HAP-1 (cell line): ENCODE measurements around the gene PLP2.

ENCODE experiments used
- DNase-seq, 2 experiments: peaks; one replicate each; pipeline ENCODE4 v3.0.0-alpha.2; 2016 to 2020; ENCODE audit warnings: low spot score in 2 of 2
- H3K27me3 ChIP-seq: fragments of 250-450 bp; sonication (Bioruptor Pico); 2 replicates; pipeline ENCODE4 v1.5.1; 2020; ENCODE audit warnings: low read depth, mild to moderate bottlenecking, moderate library complexity
- H3K36me3 ChIP-seq: fragments of 250-450 bp; sonication (Bioruptor Pico); replicated peaks from 2 replicates; pipeline ENCODE4 v1.5.1; 2020; ENCODE audit warnings: mild to moderate bottlenecking
- H3K4me1 ChIP-seq: fragments of 250-450 bp; sonication (Bioruptor Pico); 2 replicates; pipeline ENCODE4 v1.5.1; 2020; ENCODE audit warnings: mild to moderate bottlenecking
- H3K4me3 ChIP-seq: fragments of 250-450 bp; sonication (Bioruptor Pico); 2 replicates; pipeline ENCODE4 v1.5.1; 2020; ENCODE audit warnings: mild to moderate bottlenecking, moderate library complexity
- H3K9me3 ChIP-seq: fragments of 250-450 bp; sonication (Bioruptor Pico); 2 replicates; pipeline ENCODE4 v1.5.1; 2020; ENCODE audit warnings: mild to moderate bottlenecking, moderate library complexity
- in situ Hi-C: fragments of 300-500 bp; cut with MboI; formaldehyde crosslinking; loops from 3 replicates; pipeline ENCODE4 v1.14.3; 2020; ENCODE audit warnings: low sequenced_read_pairs, inconsistent platforms, mixed read lengths

Gene PLP2

GRCh38 chrX:49199906-49200771, 28.4 kb downstream of the PLP2 start, which contains the start of gene SYP:
Gene SYP (minus strand): TSS chrX:49200193. CDS start chrX:49200186, 7 bp downstream.
- Histone ChIP-seq H3K4me3 (peak within 1 kb of the TSS; percentile 27), H3K4me1 (peaks cover 5% of the 10 kb centered on the region), H3K36me3 (no peaks in the 10 kb centered on the region), H3K9me3 (no peaks in the 10 kb centered on the region), H3K27me3 (peaks cover 4% of the 10 kb centered on the region; the same call in 1 of the 2 replicates)
- in situ Hi-C loops: no loop called here
- peak; percentile 88 to 96 for DNase-seq

DNA sequence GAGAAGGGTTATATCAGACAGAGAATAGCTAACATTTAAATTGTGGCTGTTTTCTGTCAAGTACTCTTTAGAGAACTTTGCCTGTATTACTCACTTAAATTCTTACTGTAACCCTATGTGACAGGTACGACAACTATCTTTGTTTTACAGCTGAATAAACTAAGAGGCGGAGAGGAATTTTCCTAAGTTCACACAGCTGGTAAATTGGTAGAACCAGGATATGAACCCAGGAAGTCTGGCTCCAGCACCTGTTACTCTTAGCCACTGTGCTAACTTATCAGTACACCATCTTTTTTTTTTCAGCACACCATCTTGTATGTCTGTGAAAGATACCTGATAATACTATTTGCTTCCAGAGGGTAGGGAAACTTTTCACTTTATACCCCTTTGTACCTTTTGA, 30.3 kb downstream of the PLP2 start:
- in situ Hi-C loops: no loop called here
- no peak for DNase-seq
- Histone ChIP-seq H3K9me3 (no peaks in the 10 kb centered on the region), H3K4me1 (peaks cover 5% of the 10 kb centered on the region), H3K36me3 (no peaks in the 10 kb centered on the region), H3K4me3 (no peak overlapping the region), H3K27me3 (peaks cover 4% of the 10 kb centered on the region; the same call in 1 of the 2 replicates)

GRCh38 chrX:49203536-49203935, 31.8 kb downstream of the PLP2 start:
- peaks cover 4% of the 10 kb centered on the region; the same call in 1 of the 2 replicates for H3K27me3 ChIP-seq
- no peak for DNase-seq
- no peak overlapping the region for H3K4me3 ChIP-seq
- in situ Hi-C loops: no loop called here
- no peaks in the 10 kb centered on the region for H3K9me3 ChIP-seq
- no peaks in the 10 kb centered on the region for H3K36me3 ChIP-seq
- H3K4me1 ChIP-seq: peaks cover 5% of the 10 kb centered on the region

- no peaks in the 10 kb centered on the region for H3K9me3 ChIP-seq
- no peak overlapping the region for H3K4me3 ChIP-seq
- H3K4me1 ChIP-seq: peaks cover 5% of the 10 kb centered on the region
- DNase-seq: no peak
- in situ Hi-C loops: no loop called here
- peaks cover 4% of the 10 kb centered on the region; the same call in 1 of the 2 replicates for H3K27me3 ChIP-seq
- no peaks in the 10 kb centered on the region for H3K36me3 ChIP-seq
These were observed 32.3 kb downstream of the PLP2 start for GRCh38 chrX:49204017-49204416.

DNA sequence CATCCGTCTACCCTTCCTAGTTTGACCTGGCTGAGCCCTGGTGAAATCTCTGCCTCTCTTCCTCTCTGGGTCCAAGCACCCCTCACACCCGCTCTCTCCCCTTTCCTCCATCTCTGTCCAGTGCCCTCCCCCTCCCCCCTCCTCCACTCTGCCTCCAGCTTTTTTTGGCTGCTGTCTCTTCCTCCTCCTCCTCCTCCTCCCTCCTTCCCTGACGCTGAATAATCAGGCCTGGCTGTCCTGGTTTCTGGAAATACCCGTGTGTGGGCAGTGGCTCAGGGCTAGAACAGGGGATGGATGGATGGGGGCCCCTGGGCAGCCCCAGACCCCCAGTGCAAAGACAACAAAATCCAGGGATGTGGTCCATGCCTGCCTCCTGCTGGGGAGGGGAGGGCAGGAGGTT, 33.0 kb downstream of the PLP2 start:
- no peaks in the 10 kb centered on the region for H3K9me3 ChIP-seq
- H3K4me3 ChIP-seq: no peak overlapping the region
- peaks cover 6% of the 10 kb centered on the region; the same call in 1 of the 2 replicates for H3K27me3 ChIP-seq
- H3K4me1 ChIP-seq: peaks cover 5% of the 10 kb centered on the region
- no peaks in the 10 kb centered on the region for H3K36me3 ChIP-seq
- DNase-seq: no peak
- in situ Hi-C loops: no loop called here

- Histone ChIP-seq H3K4me1 (peaks cover 2% of the 10 kb centered on the region), H3K27me3 (peaks cover 6% of the 10 kb centered on the region; the same call in 1 of the 2 replicates), H3K36me3 (no peaks in the 10 kb centered on the region), H3K9me3 (no peaks in the 10 kb centered on the region), H3K4me3 (no peak overlapping the region)
- DNase-seq: no peak
- in situ Hi-C loops: no loop called here
These were observed 33.7 kb downstream of the PLP2 start for GRCh38 chrX:49205443-49205842.

DNA sequence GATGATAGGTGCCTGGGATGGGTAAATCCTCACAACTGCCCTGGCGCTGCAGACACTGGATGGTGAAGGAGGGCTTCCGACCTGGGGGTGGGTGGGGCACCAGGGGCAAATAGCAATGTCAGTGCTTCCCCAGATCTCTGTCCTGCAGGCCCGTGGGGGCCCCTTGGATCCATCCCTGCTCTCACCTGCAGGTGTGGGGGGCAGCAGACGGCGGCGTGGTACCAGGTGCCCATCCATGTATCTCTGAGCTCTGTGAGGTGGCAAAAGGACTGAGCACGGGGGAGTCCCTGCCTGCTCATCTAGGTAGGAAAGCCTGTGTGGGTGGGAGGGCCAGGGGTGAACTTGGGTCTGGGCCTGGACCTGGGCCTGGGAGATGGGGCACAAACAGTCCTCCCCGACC, 34.8 kb downstream of the PLP2 start:
- DNase-seq: no peak
- no peak overlapping the region for H3K4me3 ChIP-seq
- no peaks in the 10 kb centered on the region for H3K9me3 ChIP-seq
- in situ Hi-C loops: no loop called here
- no peaks in the 10 kb centered on the region for H3K36me3 ChIP-seq
- peaks cover 6% of the 10 kb centered on the region; the same call in 1 of the 2 replicates for H3K27me3 ChIP-seq
- H3K4me1 ChIP-seq: no peaks in the 10 kb centered on the region

DNA sequence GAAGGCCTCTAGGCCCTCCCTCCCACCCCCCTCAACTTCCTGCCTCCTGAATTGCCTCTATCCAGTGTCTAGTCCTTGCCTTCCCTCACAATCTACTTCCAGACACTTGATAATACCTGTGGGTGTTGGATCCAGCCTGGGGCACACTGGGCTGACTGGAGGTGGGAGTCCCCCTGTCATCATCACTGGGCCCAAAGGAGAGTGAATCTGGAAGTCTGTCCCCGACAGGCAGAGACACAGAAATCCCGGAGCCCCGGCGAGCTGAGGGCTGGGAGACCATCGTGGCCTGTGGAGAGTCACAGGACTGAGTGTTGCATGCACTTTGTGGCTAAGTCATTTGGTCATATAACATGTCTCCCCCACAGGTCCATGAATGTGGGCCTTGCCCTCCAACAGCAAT, 36.7 kb downstream of the PLP2 start:
- in situ Hi-C loops: no loop called here
- no peak for DNase-seq
- Histone ChIP-seq H3K4me3 (no peak overlapping the region), H3K9me3 (no peaks in the 10 kb centered on the region), H3K4me1 (no peaks in the 10 kb centered on the region), H3K36me3 (no peaks in the 10 kb centered on the region), H3K27me3 (peaks cover 6% of the 10 kb centered on the region; the same call in 1 of the 2 replicates)

DNA sequence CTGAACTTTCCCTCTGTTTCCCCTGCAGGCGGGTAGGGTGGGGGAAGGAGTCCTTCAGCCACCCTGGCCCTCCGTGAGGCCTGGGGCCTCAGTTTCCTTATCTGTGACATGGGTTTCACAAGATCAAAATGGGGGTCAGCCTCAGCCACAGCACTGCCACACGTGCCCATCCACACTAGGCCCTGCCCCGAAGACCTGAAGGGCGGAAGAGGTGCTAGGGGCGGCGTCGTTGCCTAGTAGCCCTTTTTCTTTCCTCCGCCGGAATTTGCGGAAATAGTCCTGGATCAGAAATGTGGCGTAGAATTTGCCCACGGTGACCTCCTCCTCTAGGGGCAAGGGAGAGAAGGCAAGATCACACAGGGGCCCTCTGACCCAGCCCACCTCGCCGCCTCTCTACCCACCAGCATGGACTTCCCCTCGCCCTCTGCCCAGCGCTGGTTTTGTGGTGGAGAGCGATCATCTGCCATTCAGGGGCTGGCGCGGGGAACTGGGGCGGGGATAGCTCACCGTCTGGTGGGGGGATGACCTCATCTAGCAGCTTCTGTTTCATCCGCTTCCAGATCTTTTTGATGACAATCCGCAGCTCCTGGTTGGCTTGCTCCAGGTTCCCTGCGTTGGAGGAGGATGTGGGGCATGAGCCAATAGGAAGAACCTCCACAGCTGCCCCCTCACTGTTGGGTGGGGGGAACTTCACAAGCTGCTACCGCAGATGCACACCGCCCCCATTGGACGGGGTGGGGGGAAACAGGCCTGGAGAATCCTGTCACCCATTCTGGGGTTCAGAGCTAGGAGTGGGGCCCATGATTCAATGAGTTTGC, 37.9 kb downstream of the PLP2 start:
- peaks cover 3% of the 10 kb centered on the region; the same call in 1 of the 2 replicates for H3K27me3 ChIP-seq
- no peak overlapping the region for H3K4me3 ChIP-seq
- H3K9me3 ChIP-seq: no peaks in the 10 kb centered on the region
- in situ Hi-C loops: no loop called here
- H3K4me1 ChIP-seq: no peaks in the 10 kb centered on the region
- no peak for DNase-seq
- H3K36me3 ChIP-seq: no peaks in the 10 kb centered on the region

- Histone ChIP-seq H3K27me3 (peaks cover 3% of the 10 kb centered on the region; the same call in 1 of the 2 replicates), H3K4me1 (no peaks in the 10 kb centered on the region), H3K36me3 (no peaks in the 10 kb centered on the region), H3K4me3 (no peak overlapping the region), H3K9me3 (no peaks in the 10 kb centered on the region)
- in situ Hi-C loops: no loop called here
- DNase-seq: no peak
These were observed 38.7 kb downstream of the PLP2 start for GRCh38 chrX:49210406-49210805.

GRCh38 chrX:49211074-49211473, 39.4 kb downstream of the PLP2 start:
- Histone ChIP-seq H3K36me3 (no peaks in the 10 kb centered on the region), H3K4me1 (no peaks in the 10 kb centered on the region), H3K4me3 (no peak overlapping the region), H3K9me3 (no peaks in the 10 kb centered on the region), H3K27me3 (peaks cover 3% of the 10 kb centered on the region; the same call in 1 of the 2 replicates)
- DNase-seq: no peak
- in situ Hi-C loops: no loop called here

GRCh38 chrX:49212209-49212608, 40.5 kb downstream of the PLP2 start:
- DNase-seq: no peak
- Histone ChIP-seq H3K9me3 (no peaks in the 10 kb centered on the region), H3K4me1 (no peaks in the 10 kb centered on the region), H3K27me3 (peaks cover 3% of the 10 kb centered on the region; the same call in 1 of the 2 replicates), H3K36me3 (no peaks in the 10 kb centered on the region), H3K4me3 (no peak overlapping the region)
- in situ Hi-C loops: no loop called here

DNA sequence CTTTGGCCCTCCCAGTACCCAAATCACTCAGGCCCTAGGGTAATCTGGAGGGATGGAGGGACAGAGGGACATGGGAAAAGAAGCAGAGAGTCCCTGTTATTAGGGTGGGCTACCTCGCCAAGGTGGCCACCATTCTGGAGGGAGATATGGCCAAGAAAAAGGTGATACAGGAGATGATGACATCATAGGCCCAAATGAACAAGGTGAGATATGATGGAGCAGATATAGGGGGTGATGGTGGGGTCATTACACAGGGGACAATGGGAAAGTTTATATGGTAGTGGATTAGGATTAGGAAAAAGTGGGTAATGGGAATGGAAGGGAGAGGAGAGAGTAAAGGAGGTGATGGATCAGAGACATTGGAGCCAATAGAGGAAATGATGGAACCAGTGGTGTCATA, 41.2 kb downstream of the PLP2 start:
- Histone ChIP-seq H3K36me3 (no peaks in the 10 kb centered on the region), H3K27me3 (peaks cover 3% of the 10 kb centered on the region; the same call in 1 of the 2 replicates), H3K4me1 (no peaks in the 10 kb centered on the region), H3K4me3 (no peak overlapping the region), H3K9me3 (no peaks in the 10 kb centered on the region)
- in situ Hi-C loops: no loop called here
- DNase-seq: no peak

GRCh38 chrX:49214416-49214815, 42.7 kb downstream of the PLP2 start:
- H3K27me3 ChIP-seq: peaks cover 3% of the 10 kb centered on the region; the same call in 1 of the 2 replicates
- no peaks in the 10 kb centered on the region for H3K36me3 ChIP-seq
- H3K4me3 ChIP-seq: no peak overlapping the region
- no peak for DNase-seq
- no peaks in the 10 kb centered on the region for H3K9me3 ChIP-seq
- H3K4me1 ChIP-seq: no peaks in the 10 kb centered on the region
- in situ Hi-C loops: no loop called here
